AG04449 (cell line): ENCODE measurements around the gene ALAD.
"Not testable (repeated sequence)": the region's sequence is repeated elsewhere in the genome, so short reads cannot be mapped to it uniquely, and the experiment has no call there.

Source experiments
- CTCF ChIA-PET: fragments of 350-600 bp; formaldehyde crosslinking; extraction: SDS; loops from one replicate; lab custom pipeline; 2021; ENCODE audit warnings: antibody characterized with exemption; lab: Yijun Ruan, JAX
- POLR2A ChIA-PET: fragments of 400-600, 350-600 bp; formaldehyde crosslinking; extraction: SDS; loops from one replicate; lab custom pipeline; 2020; ENCODE audit warnings: antibody characterized with exemption, inconsistent platforms; lab: Yijun Ruan, JAX
- DNase-seq: peaks from one replicate; pipeline ENCODE4 v3.0.0-alpha.2; 2010; ENCODE audit warnings: low read depth, low spot score
- H3K4me3 ChIP-seq: 2 replicates; pipeline ENCODE4 v1.5.1; 2011; ENCODE audit warnings: low read depth, mild to moderate bottlenecking, control low read depth, low read length
- TF ChIP-seq, protein P1 (sequence below): IDR thresholded peaks from one replicate; pipeline ENCODE4 v1.5.1; 2011; ENCODE audit warnings: mild to moderate bottlenecking, moderate library complexity, low read length, control low read depth, inconsistent platforms; ENCODE audit not compliant: insufficient read depth; ENCODE audit errors: missing control alignments

ALAD gene

DNA sequence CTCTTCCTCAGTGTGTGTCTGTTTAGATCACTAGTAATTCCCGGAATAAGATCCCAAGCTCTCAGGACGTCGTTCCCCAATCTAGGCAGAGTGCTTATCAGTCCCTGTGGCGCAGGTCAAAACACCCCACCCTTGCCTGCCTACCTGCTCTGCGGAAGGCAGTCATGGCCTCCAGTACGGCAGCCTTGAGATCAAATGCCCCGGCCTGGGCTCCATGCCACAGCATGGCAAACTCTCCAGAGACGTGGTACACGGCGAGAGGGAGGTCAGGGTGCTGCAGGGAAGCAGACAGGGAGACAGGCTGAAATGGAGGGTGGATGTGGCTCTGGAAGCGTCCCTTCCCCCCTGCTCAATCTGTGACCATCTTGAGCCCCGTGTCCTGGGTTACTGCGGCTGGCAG lies 12.3 kb downstream of the ALAD start:
- POLR2A ChIA-PET: no interaction called here
- H3K4me3 ChIP-seq: no peak overlapping the region
- TF ChIP-seq, protein P1, sequence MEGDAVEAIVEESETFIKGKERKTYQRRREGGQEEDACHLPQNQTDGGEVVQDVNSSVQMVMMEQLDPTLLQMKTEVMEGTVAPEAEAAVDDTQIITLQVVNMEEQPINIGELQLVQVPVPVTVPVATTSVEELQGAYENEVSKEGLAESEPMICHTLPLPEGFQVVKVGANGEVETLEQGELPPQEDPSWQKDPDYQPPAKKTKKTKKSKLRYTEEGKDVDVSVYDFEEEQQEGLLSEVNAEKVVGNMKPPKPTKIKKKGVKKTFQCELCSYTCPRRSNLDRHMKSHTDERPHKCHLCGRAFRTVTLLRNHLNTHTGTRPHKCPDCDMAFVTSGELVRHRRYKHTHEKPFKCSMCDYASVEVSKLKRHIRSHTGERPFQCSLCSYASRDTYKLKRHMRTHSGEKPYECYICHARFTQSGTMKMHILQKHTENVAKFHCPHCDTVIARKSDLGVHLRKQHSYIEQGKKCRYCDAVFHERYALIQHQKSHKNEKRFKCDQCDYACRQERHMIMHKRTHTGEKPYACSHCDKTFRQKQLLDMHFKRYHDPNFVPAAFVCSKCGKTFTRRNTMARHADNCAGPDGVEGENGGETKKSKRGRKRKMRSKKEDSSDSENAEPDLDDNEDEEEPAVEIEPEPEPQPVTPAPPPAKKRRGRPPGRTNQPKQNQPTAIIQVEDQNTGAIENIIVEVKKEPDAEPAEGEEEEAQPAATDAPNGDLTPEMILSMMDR: no peak
- CTCF ChIA-PET: interaction anchor here (0.6 kb wide), 1 partner anchor 10 kb away, joined by 3 read pairs; no protein-coding TSS in a partner anchor
- no peak for DNase-seq

DNA sequence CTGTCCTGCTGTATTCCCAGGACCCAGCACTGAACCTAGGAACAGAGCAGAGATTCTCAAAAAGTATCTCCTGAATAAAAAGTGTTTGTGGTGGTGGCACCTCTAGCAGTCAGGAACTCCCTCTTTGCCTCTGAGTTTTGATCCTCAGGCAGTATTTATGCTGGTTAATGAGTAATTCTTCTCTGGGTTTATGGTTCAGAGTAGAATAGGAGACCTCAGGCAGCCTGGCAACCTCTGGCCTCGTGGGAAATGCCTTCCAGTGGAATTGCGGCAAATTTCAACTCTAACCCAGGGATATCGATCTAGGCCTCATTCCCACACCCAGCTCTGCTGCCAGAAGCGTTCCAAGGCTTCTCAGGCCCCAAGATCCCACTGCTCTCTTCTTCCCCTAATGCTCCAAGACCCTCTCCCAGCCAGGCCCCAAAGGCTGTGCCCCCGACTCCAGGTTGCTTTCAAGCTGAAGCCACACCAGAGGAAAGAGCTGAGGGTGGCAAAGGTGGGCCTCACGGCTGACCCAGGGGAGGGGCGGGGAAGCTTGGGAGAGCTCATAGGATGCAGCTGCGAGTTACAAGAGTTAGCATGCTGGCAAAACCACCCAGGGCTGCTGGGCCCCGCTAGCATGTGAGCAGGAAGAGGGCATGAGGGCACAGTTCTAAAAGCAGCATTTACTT lies 13.4 kb downstream of the ALAD start:
- POLR2A ChIA-PET: no interaction called here

DNA sequence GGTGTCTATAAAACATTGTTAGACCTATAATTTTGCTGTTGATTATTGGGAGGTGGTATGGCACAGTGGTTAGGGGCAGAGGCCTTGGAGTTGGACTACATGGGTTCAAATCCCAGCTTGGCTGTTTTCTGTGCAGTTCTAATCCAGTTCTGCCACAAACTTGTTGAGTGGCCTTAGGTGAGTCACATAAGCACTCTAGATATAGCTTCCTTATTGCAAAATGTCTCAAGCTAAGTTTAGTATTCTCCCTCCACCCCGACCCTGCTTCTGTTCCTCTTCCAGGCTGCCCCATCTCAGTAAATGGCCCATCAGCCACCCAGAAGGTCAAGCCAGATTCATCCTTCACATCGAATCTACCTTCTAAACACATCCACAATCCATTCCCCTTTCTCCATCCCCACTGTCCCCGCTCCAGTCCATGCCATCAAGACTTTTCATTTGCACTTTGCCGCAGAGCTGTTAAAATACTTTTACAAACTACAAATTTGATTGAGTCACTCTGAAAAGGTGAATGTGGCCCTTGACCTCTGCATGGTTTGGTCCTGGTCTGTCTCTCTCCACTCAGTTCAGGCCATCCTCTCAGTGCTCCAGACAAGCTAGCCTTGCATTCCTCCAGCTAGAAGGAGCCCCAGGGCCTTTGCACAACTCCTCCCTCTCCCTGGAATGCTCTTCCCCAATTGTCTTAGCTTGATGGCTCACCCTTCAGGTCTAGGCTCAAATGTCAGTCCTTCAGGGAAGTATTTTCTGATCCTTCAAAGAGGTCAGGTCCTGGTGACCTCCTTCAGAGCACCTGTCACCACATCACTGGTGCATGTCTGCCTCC lies 14.3 kb downstream of the ALAD start:
- H3K4me3 ChIP-seq: no peak overlapping the region
- ChIA-PET CTCF (interaction anchor here (0.7 to 1.7 kb wide), 3 partner anchors 12 to 16 kb away, joined by 3 to 6 read pairs (median 3); partner anchors contain the start of gene ALAD), POLR2A (no interaction called here)
- TF ChIP-seq, protein P1: no peak
- no peak for DNase-seq

More for the DNA sequence above, 13.4 kb downstream of the ALAD start:
- CTCF ChIA-PET: interaction anchor here (0.7 kb wide), 1 partner anchor 15 kb away, joined by 3 read pairs; no protein-coding TSS in a partner anchor
- H3K4me3 ChIP-seq: no peak overlapping the region
- TF ChIP-seq, protein P1: no peak
- DNase-seq: no peak

DNA sequence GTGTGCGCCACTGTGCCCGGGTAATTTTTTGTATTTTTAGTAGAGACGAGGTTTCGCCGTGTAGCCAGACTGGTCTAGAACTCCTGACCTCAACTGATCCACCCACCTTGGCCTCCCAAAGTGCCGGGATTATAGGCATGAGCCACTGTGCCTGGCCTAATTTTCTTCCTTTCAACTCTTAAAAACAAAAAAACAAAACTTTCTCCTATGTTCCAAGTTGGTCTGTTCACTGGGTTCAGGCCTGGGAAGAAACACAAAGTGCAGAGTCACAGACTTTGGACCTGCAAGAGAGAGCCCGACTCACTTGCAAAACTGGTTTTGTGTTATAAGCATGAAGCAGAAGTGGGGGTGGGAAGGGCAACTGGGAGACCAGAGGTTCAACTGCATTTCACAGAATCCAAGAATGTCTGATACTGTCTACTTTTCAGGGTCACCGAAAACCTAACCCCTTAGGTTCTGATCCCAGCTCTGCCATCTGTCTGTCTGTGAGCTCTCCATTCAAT lies 19.1 kb downstream of the ALAD start:
- H3K4me3 ChIP-seq: no peak overlapping the region
- ChIA-PET POLR2A (no interaction called here), CTCF (no interaction called here)
- DNase-seq: no peak
- TF ChIP-seq, protein P1: no peak

DNA sequence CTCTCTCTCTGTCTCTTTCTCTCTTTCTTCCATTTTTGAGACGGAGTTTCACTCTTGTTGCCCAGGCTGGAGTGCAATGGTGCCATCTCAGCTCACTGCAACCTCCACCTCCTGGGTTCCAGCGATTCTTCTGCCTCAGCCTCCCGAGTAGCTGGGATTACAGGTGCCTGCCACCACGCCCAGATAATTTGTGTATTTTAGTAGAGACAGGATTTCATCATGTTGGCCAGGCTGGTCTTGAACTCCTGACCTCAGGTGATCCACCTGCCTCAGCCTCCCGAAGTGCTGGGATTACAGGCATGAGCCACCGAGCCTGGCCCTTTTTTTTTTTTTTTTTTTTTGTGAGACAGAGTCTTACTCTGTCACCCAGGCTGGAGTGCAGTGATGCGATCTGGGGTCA lies 19.6 kb downstream of the ALAD start:
- DNase-seq, POLR2A ChIA-PET, CTCF ChIA-PET, H3K4me3 ChIP-seq: not testable (repeated sequence)

DNA sequence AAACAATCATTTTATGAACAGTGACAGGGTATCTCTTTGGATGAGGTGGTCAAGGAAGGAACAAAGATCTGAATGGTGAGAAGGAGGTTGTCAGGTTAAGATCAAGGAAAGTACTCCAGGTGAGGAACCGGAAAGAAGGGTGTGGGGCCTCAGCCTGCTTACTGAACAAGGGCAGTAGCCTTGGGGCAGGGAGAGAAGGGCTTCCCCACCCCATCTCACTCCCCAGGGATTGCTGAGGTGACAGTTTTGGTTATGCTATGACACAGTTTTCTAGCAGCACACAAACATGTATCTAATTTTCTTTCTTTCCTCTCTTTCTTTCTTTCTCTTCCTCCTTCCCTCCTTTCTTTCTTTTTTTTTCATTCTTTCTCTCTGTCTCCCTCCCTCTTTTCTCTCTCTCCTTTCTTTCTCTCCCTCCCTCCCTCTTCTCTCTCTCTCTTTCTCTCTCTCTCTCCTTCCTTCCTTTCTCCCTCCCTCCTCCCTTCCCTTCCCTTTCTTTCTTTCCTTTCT lies 20.2 kb downstream of the ALAD start:
- ChIA-PET POLR2A (no interaction called here), CTCF (no interaction called here)
- H3K4me3 ChIP-seq: no peak overlapping the region
- TF ChIP-seq, protein P1: no peak
- DNase-seq: no peak

DNA sequence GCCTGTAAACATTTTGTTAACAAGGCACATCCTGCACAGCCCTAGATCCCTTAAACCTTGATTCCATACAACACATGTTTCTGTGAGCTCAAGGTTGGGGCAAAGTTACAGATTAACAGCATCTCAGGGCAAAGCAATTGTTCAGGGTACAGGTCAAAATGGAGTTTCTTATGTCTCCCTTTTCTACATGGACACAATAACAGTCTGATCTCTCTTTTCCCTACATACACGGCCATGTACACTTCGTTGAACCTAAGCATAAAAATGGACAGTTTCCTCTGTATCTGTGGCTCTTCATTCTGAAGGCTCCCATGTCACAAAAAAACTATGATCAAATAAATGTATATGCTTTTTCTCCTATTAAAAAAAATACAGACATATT lies 21.3 kb downstream of the ALAD start:
- H3K4me3 ChIP-seq, CTCF ChIA-PET, POLR2A ChIA-PET: not testable (repeated sequence)

DNA sequence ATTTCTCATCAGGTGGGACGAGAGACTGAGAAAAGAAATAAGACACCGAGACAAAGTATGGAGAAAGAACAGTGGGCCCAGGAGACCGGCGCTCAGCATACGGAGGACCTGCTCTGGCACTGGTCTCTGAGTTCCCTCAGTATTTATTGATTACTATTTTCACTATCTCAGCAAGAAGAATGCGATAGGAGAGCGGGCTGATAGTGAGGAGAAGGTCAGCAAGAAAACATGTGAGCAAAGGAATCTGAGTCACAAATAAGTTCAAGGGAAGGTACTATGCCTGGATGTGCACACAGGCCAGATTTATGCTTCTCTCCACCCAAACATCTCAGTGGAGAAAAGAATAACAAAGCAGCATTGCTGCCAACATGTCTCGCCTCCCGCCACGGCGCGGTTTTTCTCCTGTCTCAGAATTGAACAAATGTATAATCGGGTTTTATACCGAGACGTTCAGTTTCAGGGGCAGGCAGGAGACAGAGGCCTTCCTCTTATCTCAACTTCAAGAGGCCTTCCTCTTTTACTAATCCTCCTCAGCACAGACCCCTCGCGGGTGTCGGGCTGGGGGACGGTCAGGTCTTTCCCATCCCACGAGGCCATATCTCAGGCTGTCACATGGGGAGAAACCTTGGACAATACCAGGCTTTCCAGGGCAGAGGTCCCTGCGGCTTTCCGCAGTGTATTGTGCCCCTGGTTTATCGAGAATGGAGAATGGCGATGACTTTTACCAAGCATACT lies 21.8 kb downstream of the ALAD start:
- POLR2A ChIA-PET, DNase-seq, CTCF ChIA-PET, H3K4me3 ChIP-seq: not testable (repeated sequence)

More for the DNA sequence above, 21.3 kb downstream of the ALAD start:
- DNase-seq: not testable (repeated sequence)
